Measurements from ENCODE around the gene TUBGCP3. TPM values are rescaled to one million over a fixed set of nuclear protein-coding genes. Genes with fewer than 3 reads are reported as not detected.

The TUBGCP3 gene
- total and polyA plus RNA-seq, 11 donors = 6.0 to 23.5 (median 15.6) TPM

GRCh38 chr13:112545856-112546255, 42.1 kb downstream of the TUBGCP3 start:
- DNase-seq (no peak), ATAC-seq (no peak)
- no peaks in the 10 kb centered on the region for H3K9me3 ChIP-seq
- H3K27me3 ChIP-seq = no peaks in the 10 kb centered on the region
- H3K27ac ChIP-seq = no peak overlapping the region
- no peak overlapping the region for H3K4me3 ChIP-seq
- peaks cover 0 to 75% (median 52%) of the 10 kb centered on the region in 9 donors for H3K36me3 ChIP-seq
- intact Hi-C loops (cut with DNase I) = no loop called here
- TF ChIP-seq CTCF (IDR thresholded peaks at IDR 0.05) (no peak), POLR2A (IDR thresholded peaks at IDR 0.05) (no peak)
- H3K4me1 ChIP-seq = no peaks in the 10 kb centered on the region
- WGBS, 4 donors = 79 to 93% (median 90%) methylated on average over 3 of the region's 3 CpGs

DNA sequence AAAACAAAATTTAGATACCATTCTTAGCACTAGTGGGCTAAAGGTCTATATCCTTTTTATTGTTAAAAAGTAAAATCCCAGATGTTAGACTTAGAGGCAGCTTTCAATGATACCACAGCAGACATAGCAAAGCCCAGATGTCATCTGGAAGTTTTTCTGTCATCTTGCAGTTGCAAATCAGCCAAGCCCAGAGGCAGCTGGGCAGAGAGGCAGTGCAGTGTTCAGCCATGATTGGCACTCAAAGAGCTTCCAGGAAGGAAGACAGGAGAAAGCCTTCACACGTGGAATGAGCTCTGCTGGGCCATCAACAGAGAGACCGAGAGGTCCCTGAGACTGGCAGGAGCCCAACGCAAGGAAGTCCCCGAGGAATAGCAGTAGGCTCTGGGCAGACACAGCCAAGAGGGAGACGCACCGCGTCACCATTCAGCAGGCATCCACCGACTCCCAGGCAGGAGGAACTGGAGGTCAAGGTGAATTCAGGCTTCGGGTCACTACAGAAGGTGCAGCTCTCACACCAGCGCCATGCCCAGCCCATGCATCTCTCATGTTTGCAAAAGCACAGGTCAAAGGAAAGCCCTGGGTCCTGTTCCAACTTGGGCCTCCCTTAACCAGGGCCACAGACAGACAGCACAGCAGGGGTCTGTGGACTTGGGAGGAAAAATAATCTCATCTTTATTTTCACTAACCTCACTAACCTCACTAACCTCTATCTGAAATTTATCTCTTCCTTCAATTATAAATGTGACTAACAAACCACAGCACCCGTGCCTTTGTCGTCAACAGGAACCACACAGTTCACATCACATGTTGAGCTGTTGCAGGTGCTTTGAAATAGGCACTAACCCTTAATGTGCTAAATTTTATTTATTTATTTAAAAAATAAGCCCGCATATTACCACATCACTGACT, 54.9 kb downstream of the TUBGCP3 start:
- intact Hi-C loops (cut with DNase I) = no loop called here
- Histone ChIP-seq H3K27me3 (no peaks in the 10 kb centered on the region), H3K27ac (no peak overlapping the region), H3K36me3 (peaks cover 0 to 11% (median 0%) of the 10 kb centered on the region in 9 donors), H3K4me3 (no peak overlapping the region), H3K9me3 (no peaks in the 10 kb centered on the region), H3K4me1 (peaks cover 0 to 11% (median 0%) of the 10 kb centered on the region in 12 donors)
- DNase-seq (no peak), ATAC-seq (peak in 2 of 4 donors; percentile 20 to 29)
- TF ChIP-seq CTCF (IDR thresholded peaks at IDR 0.05) (no peak), POLR2A (IDR thresholded peaks at IDR 0.05) (no peak)
- WGBS, 4 donors = 50 to 62% (median 59%) methylated on average over 13 of the region's 13 CpGs

- ATAC-seq (no peak), DNase-seq (no peak)
- intact Hi-C loops (cut with DNase I) = no loop called here
Observed at GRCh38 chr13:112531263-112531794, 56.6 kb downstream of the TUBGCP3 start.

More at GRCh38 chr13:112531263-112531794, 56.6 kb downstream of the TUBGCP3 start:
- Histone ChIP-seq H3K9me3 (no peaks in the 10 kb centered on the region), H3K36me3 (peaks cover 0 to 11% (median 3%) of the 10 kb centered on the region in 9 donors), H3K4me1 (peaks cover 0 to 11% (median 0%) of the 10 kb centered on the region in 12 donors), H3K27ac (no peak overlapping the region), H3K27me3 (no peaks in the 10 kb centered on the region), H3K4me3 (no peak overlapping the region)
- TF ChIP-seq POLR2A (IDR thresholded peaks at IDR 0.05) = no peak
- TF ChIP-seq CTCF (IDR thresholded peaks at IDR 0.05) = no peak
- 75 to 94% (median 79%) methylated on average over 12 of the region's 12 CpGs for WGBS, 4 donors
